Parathyroid adenoma (tissue), 2 donors: ENCODE measurements around the gene HSPA1L.

Experiments
- H2AFZ ChIP-seq: fragments of 300-600 bp; sonication (generic); one replicate; pipeline ENCODE4 v1.7.0; 2017; ENCODE audit warnings: antibody characterized with exemption, mild to moderate bottlenecking
- H3K27ac ChIP-seq: fragments of 300-600 bp; sonication (generic); one replicate; pipeline ENCODE4 v1.7.0; 2017
- H3K27me3 ChIP-seq: fragments of 300-600 bp; sonication (generic); one replicate; pipeline ENCODE4 v1.7.0; 2017; ENCODE audit warnings: low read length; ENCODE audit not compliant: control insufficient read depth, insufficient read depth
- H3K36me3 ChIP-seq: fragments of 300-600 bp; sonication (generic); one replicate; pipeline ENCODE4 v1.7.0; 2017; ENCODE audit warnings: low read length; ENCODE audit not compliant: control insufficient read depth, insufficient read depth
- H3K4me1 ChIP-seq: fragments of 300-600 bp; sonication (generic); one replicate; pipeline ENCODE4 v1.7.0; 2017; ENCODE audit warnings: control low read depth
- H3K4me2 ChIP-seq: fragments of 300-600 bp; sonication (generic); one replicate; pipeline ENCODE4 v1.7.0; 2017; ENCODE audit warnings: low read length
- H3K4me3 ChIP-seq: fragments of 300-600 bp; sonication (generic); one replicate; pipeline ENCODE4 v1.7.0; 2017; ENCODE audit warnings: low read depth, low read length
- H3K79me2 ChIP-seq: fragments of 300-600 bp; sonication (generic); one replicate; pipeline ENCODE4 v1.7.0; 2017; ENCODE audit warnings: control low read depth
- H3K9ac ChIP-seq: fragments of 300-600 bp; sonication (generic); one replicate; pipeline ENCODE4 v1.7.0; 2017; ENCODE audit warnings: mild to moderate bottlenecking
- H3K9me3 ChIP-seq: fragments of 300-600 bp; sonication (generic); one replicate; pipeline ENCODE4 v1.7.0; 2017; ENCODE audit warnings: low read length; ENCODE audit not compliant: control insufficient read depth
- CTCF ChIP-seq: fragments of 300-600 bp; sonication (generic); IDR thresholded peaks from one replicate; pipeline ENCODE4 v1.7.0; 2017; ENCODE audit warnings: antibody characterized with exemption, mild to moderate bottlenecking
- donor health status: primary hyperparathyroidism.

HSPA1L gene

GRCh38 chr6:31761343-31761742 is 53.7 kb downstream of the HSPA1L start:
- Histone ChIP-seq H3K4me1 (no peaks in the 10 kb centered on the region), H3K79me2 (no peaks in the 10 kb centered on the region), H3K36me3 (no peaks in the 10 kb centered on the region), H3K9ac (no peak overlapping the region), H2AFZ (no peak overlapping the region), H3K27me3 (no peaks in the 10 kb centered on the region), H3K27ac (no peak overlapping the region), H3K4me2 (no peak overlapping the region), H3K4me3 (no peak overlapping the region), H3K9me3 (no peaks in the 10 kb centered on the region)
- no peak for TF ChIP-seq CTCF

- Histone ChIP-seq H3K4me2 (no peak overlapping the region), H3K79me2 (no peaks in the 10 kb centered on the region), H3K9ac (no peak overlapping the region), H3K36me3 (no peaks in the 10 kb centered on the region), H2AFZ (no peak overlapping the region), H3K4me1 (no peaks in the 10 kb centered on the region), H3K27ac (no peak overlapping the region), H3K9me3 (no peaks in the 10 kb centered on the region), H3K27me3 (no peaks in the 10 kb centered on the region), H3K4me3 (no peak overlapping the region)
- no peak for TF ChIP-seq CTCF
Measured at GRCh38 chr6:31760790-31761189, 54.3 kb downstream of the HSPA1L start.
